ENCODE results near the gene GYS1.
"Not testable (repeated sequence)": the region's sequence is repeated elsewhere in the genome, so short reads cannot be mapped to it uniquely, and the experiment has no call there.

The GYS1 gene

DNA sequence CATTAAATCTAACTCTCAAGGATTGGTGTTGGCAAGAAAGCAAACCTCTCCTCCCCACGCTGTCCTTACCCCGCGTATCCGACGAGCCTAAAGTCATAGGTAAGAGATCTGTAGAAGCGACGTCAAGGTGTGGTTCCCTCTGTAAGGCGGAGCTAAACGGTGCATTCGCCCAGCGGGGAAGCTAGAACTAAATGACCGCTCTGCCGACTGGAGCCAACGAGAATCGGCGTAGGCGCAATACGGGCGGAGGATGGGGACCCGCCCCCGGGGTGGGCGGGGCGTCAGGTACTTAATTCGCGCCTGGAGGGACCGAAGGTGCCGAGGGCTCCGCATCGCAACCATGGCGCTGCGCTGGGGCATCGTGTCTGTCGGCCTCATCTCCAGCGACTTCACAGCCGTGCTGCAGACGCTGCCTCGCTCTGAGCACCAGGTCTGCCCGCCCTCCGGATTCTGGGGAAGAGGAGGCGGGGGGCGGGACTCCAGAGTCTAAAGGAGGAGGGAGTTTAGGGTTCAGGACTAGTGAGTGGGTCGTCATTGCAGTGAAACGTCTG, 59.7 kb downstream of the GYS1 start, which contains the start of gene DHDH:
Gene DHDH (plus strand): TSS at position 318 of the 551 bp plus-strand sequence. CDS start 23 bp downstream, at position 341.
- peak; percentile 83 for DNase-seq

- DNase-seq: no peak
Measured at GRCh38 chr19:48928164-48929025, 64.7 kb downstream of the GYS1 start.

DNA sequence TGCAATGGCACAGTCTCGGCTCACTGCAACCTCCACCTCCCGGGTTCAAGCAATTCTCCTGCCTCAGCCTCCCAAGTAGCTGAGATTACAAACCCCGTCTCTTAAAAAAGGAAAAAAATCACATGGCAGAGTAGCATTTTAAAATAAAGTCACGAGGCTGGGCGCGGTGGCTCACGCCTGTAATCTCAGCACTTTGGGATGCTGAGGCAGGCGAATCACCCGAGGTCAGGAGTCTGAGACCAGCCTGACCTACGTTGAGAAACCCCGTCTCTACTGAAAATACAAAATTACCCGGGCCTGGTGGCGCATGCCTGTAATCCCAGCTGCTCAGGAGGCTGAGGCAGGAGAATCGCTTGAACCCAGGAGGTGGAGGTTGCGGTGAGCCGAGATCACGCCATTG, 65.4 kb downstream of the GYS1 start:
- not testable (repeated sequence) for DNase-seq

DNA sequence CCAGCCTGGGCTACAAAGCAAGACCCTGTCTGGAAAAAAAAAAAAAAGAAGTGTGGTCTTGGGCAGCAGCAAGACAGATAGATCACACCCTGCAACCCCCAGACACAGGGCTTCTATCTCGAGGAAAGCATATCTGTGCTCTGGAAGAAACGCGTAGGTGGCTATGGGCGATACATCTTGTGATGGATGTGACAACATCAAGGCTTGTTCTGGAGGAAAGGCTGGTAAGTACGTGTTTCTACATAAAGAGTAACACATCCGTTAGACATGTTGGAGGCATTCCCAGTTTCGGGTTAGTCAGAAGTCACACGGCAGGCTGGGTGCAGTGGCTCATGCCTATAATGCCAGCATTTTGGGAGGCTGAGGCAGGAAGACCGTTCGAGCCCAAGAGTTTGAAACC, 66.2 kb downstream of the GYS1 start:
- DNase-seq: peak; percentile 36

- not testable (repeated sequence) for DNase-seq
Measured at GRCh38 chr19:48925890-48926289, 67.2 kb downstream of the GYS1 start.

DNA sequence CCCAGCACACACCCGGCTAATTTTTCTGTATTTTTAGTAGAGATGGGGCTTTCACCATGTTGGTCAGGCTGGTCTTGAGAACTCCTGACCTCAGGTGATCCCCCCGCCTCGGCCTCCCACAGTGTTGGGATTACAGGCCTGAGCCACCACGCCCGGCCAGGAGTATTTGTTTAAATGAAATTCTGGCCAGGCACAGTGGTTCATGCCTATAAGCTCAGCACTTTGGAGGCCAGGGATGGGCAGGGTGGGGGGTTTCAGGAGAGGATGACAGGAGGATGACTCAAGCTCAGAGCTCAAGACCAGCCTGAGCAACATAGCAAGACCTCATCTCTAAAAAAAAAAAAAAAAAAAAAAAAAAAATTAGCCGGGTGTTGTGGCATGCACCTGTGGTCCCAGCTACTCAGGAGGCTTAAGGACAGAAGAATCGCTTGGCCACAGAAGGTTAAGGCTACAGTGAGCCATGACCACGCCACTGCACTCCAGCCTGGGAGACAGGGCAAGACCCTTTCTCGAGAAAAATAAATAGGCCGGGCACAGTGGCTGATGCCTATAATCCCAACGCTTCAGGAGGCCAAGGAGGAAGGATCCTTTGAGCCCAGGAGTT, 67.8 kb downstream of the GYS1 start:
- no peak for DNase-seq

GRCh38 chr19:48922548-48923490, 70.3 kb downstream of the GYS1 start:
- DNase-seq: no peak

DNA sequence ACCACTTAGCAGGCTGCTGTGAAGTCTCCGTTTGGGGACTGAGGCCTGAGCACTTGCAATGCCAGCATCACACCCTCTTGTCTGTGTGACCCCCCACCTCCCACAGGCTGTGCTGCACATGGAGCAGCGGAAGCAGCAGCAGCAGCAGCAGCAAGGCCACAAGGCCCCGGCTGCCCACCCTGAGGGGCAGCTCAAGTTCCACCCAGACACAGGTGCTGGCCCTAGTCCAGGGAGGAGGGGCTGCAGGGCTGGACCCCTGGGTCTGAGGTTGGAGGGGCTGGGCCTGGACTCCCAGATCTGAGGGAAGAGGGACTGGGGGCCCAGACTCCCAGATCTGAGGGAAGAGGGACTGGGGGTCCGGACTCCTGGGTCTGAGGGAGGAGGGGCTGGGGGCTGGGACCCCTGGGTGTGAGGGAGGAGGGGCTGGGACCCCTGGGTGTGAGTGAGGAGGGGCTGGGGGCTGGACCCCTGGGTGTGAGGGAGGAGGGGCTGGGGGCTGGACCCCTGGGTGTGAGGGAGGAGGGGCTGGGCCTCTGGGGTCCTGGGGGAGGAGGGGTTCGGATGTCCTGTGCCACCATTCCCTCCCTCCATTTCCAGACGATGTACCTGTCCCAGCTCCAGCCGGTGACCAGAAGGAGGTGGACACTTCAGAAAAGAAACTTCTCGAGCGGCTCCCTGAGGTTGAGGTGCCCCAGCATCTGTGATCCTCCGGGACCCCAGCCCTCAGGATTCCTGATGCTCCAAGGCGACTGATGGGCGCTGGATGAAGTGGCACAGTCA, 71.2 kb downstream of the GYS1 start:
- DNase-seq: no peak

- no peak for DNase-seq
Measured at GRCh38 chr19:48920949-48921348, 72.2 kb downstream of the GYS1 start.

- DNase-seq: not testable (repeated sequence)
Measured at GRCh38 chr19:48919271-48919670, 73.8 kb downstream of the GYS1 start.

DNA sequence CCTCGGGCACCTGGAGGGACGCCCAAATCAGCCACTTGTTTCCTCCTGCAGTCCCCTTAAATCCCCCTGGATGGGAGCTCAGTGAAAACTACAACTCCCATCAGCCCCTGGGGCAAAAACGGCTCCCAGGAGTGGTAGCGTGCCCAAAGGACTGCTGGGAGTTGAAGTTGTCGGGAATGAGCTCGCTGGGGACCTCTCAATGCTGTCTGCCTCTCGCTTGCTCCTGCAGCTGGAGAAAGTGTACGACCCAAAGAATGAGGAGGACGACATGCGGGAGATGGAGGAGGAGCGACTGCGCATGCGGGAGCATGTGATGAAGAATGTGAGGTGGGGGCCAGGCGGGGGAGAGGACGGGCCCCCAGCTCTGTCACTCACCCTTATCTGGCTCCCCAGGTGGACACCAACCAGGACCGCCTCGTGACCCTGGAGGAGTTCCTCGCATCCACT, 74.3 kb downstream of the GYS1 start:
- peak; percentile 41 for DNase-seq

Measured in activated CD4-positive, alpha-beta T cell treated with anti-CD3 and anti-CD28 coated beads, Interleukin-10, Interleukin-2, amounts not matched to agents 100 ng/mL and 50 ng/mL, durations not matched to agents 16 hours and 8 hours (primary cell).